PC-3 (cell line): ENCODE data around the gene EVI2A. TPM values are rescaled to one million over a fixed set of nuclear protein-coding genes. Genes with fewer than 3 reads are reported as not detected.

Experiments
- ATAC-seq: fragments of 200-7000 bp; cut with Tn5 transposase; 2 replicates; pipeline ENCODE4 v1.9.1; 2020; ENCODE audit warnings: mild to moderate bottlenecking, moderate library complexity
- BruUV-seq: library from RNA; stranded (reverse); fragments of 400-500 nt; replicated peaks from 2 replicates; lab custom pipeline; 2021; lab: Mats Ljungman, UMichigan
- CTCF ChIA-PET: fragments of 300-600 bp; sonication (Branson Sonifier 250); formaldehyde crosslinking; loops from one replicate; lab custom pipeline; 2022; ENCODE audit warnings: antibody characterized with exemption; lab: Charles Lee
- POLR2A ChIA-PET: fragments of 300-600 bp; sonication (Branson Sonifier 250); formaldehyde crosslinking; loops from one replicate; lab custom pipeline; 2022; ENCODE audit warnings: antibody characterized with exemption; ENCODE audit not compliant: unreplicated experiment; lab: Charles Lee
- DNase-seq: peaks from one replicate; pipeline ENCODE4 v3.0.0-alpha.2; 2015
- H2AFZ ChIP-seq: fragments of 300-600 bp; sonication (generic); 2 replicates; pipeline ENCODE4 v1.6.0; 2016; ENCODE audit warnings: antibody characterized with exemption, low read length
- H3F3A ChIP-seq: fragments of 300-600 bp; sonication (generic); one replicate; pipeline ENCODE4 v1.6.0; 2017; ENCODE audit warnings: antibody characterized with exemption, low read length, control low read depth, mild to moderate bottlenecking; ENCODE audit not compliant: unreplicated experiment
- H3K27ac ChIP-seq: fragments of 300-600 bp; sonication (generic); 2 replicates; pipeline ENCODE4 v1.5.1; 2016; ENCODE audit warnings: mild to moderate bottlenecking, low read length
- H3K27me3 ChIP-seq: fragments of 300-600 bp; sonication (generic); 2 replicates; pipeline ENCODE4 v1.6.1; 2016; ENCODE audit warnings: low read length, mixed read lengths
- H3K36me3 ChIP-seq: fragments of 300-600 bp; sonication (generic); 2 replicates; pipeline ENCODE4 v1.6.1; 2016; ENCODE audit warnings: low read depth, mixed run types, low read length, mixed read lengths
- H3K4me1 ChIP-seq: fragments of 300-600 bp; sonication (generic); 2 replicates; pipeline ENCODE4 v1.5.1; 2016; ENCODE audit warnings: low read length; ENCODE audit not compliant: insufficient read depth
- H3K4me2 ChIP-seq: fragments of 300-600 bp; sonication (generic); 2 replicates; pipeline ENCODE4 v1.6.0; 2016; ENCODE audit warnings: low read length
- H3K4me3 ChIP-seq: fragments of 300-600 bp; sonication (generic); 2 replicates; pipeline ENCODE4 v1.5.1; 2016; ENCODE audit warnings: mild to moderate bottlenecking, low read length, mixed read lengths
- H3K79me2 ChIP-seq: fragments of 300-600 bp; sonication (generic); 2 replicates; pipeline ENCODE4 v1.6.1; 2017; ENCODE audit warnings: low read length, mixed read lengths
- H3K9ac ChIP-seq: fragments of 300-600 bp; sonication (generic); 2 replicates; pipeline ENCODE4 v1.6.0; 2016; ENCODE audit warnings: mild to moderate bottlenecking, low read length
- H3K9me2 ChIP-seq: fragments of 300-600 bp; sonication (generic); replicated peaks from 2 replicates; pipeline ENCODE4 v1.6.1; 2016; ENCODE audit warnings: mixed run types, low read length, mixed read lengths
- H3K9me3 ChIP-seq: fragments of 300-600 bp; sonication (generic); 2 replicates; pipeline ENCODE4 v1.6.1; 2016; ENCODE audit warnings: low read length, mixed read lengths
- H4K20me1 ChIP-seq: fragments of 300-600 bp; sonication (generic); 2 replicates; pipeline ENCODE4 v1.6.1; 2016; ENCODE audit warnings: low read length, mixed read lengths
- EZH2 ChIP-seq: fragments of 300-600 bp; sonication (generic); IDR thresholded peaks from one replicate; pipeline ENCODE4 v1.6.1; 2017; ENCODE audit warnings: antibody characterized with exemption, mild to moderate bottlenecking, low read length; ENCODE audit not compliant: unreplicated experiment
- EZH2phosphoT487 ChIP-seq: fragments of 300-600 bp; sonication (generic); IDR thresholded peaks from 2 replicates; pipeline ENCODE4 v1.6.1; 2018; ENCODE audit warnings: mild to moderate bottlenecking, antibody characterized with exemption, low read length, borderline replicate concordance
- intact Hi-C: fragments of 100-400 bp; cut with micrococcal nuclease; formaldehyde crosslinking; loops from 2 replicates; pipeline ENCODE4 v1.9.0; 2023
- total RNA-seq: library from RNA; depleted of rRNA; stranded (reverse); fragments of >200 nt; gene quantifications from 2 replicates; pipeline ENCODE4 v1.2.3, GENCODE V29; 2014; rRNA removed
- TF ChIP-seq, protein P1 (sequence below): fragments of 300-600 bp; sonication (generic); conservative IDR thresholded peaks from 2 replicates; pipeline ENCODE4 v1.5.1; 2017; ENCODE audit warnings: antibody characterized with exemption, low read depth, mild to moderate bottlenecking, low read length

Gene EVI2A
- total RNA-seq, 1 experiment from 2014 or later, result not detected

DNA sequence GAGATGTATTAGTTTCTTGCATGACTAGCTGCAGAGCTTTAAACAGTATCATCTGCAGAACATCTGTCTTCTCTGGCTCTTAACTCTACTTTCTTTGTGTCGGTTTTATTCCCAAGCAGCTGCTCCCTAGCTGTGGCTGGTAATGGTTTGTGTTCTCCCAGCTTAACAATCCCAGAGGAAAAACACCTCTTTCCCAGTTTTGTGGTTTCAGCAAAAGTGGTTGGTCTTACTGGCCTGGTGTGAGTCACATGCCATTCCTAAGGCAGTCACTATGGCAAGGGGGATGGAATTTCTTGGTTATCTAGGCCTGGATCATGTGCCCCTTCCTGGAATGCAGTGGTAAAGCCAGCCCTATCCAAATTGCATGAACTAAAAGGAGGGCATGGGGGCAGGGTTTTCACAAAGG lies 51.8 kb downstream of the EVI2A start:
- peaks cover 4% of the 10 kb centered on the region for H3F3A ChIP-seq
- ATAC-seq, result peak; percentile 95
- no peak overlapping the region for H3K4me3 ChIP-seq
- BruUV-seq, result no TSS peak
- H3K9me3 ChIP-seq, result no peaks in the 10 kb centered on the region
- peak overlapping the region; percentile 53 for H3K4me2 ChIP-seq
- H3K79me2 ChIP-seq, result no peaks in the 10 kb centered on the region
- no peaks in the 10 kb centered on the region for H4K20me1 ChIP-seq
- peak; percentile 85 for DNase-seq
- CTCF ChIA-PET, result no interaction called here
- POLR2A ChIA-PET, result no interaction called here
- TF ChIP-seq EZH2phosphoT487, result no peak
- no peak for TF ChIP-seq EZH2
- TF ChIP-seq, protein P1, sequence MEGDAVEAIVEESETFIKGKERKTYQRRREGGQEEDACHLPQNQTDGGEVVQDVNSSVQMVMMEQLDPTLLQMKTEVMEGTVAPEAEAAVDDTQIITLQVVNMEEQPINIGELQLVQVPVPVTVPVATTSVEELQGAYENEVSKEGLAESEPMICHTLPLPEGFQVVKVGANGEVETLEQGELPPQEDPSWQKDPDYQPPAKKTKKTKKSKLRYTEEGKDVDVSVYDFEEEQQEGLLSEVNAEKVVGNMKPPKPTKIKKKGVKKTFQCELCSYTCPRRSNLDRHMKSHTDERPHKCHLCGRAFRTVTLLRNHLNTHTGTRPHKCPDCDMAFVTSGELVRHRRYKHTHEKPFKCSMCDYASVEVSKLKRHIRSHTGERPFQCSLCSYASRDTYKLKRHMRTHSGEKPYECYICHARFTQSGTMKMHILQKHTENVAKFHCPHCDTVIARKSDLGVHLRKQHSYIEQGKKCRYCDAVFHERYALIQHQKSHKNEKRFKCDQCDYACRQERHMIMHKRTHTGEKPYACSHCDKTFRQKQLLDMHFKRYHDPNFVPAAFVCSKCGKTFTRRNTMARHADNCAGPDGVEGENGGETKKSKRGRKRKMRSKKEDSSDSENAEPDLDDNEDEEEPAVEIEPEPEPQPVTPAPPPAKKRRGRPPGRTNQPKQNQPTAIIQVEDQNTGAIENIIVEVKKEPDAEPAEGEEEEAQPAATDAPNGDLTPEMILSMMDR, result no peak
- H3K36me3 ChIP-seq, result 0 out of 2 replicates have a peak, but pooled peaks cover 7% of the 10 kb centered on the region
- H3K27me3 ChIP-seq, result no peaks in the 10 kb centered on the region
- intact Hi-C loops, result no loop called here
- peak overlapping the region; percentile 58 for H3K27ac ChIP-seq
- H3K9ac ChIP-seq, result no peak overlapping the region
- no peak overlapping the region for H2AFZ ChIP-seq
- peaks cover 34% of the 10 kb centered on the region for H3K4me1 ChIP-seq
- no peaks in the 10 kb centered on the region for H3K9me2 ChIP-seq

DNA sequence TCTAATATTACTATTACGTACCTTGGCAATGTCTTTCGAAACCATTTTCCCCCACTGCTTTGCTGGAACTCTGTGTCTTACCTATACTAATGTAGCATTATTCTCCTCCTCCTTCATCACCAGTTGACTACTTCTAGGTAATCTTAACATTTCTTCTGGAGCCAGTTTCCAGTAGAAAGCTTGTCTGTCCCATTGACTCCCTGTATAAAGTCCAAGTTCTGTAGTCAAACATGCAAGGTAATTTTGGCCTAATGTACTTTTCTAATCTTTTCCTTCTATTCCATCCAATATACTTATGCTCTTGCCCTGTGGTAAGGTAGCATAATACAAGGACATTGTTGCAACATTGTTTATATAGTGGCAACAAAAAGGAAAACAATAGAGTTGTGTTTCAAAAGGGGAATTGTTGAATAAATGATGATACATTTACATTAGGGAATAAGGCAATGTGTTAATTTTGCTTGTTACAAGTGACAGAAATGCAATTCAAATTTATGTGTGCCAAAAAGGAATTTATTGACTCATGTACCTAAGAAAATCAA lies 52.3 kb downstream of the EVI2A start:
- DNase-seq (no peak), ATAC-seq (no peak)
- ChIA-PET POLR2A (no interaction called here), CTCF (no interaction called here)
- Histone ChIP-seq H3K4me2 (peak overlapping the region; percentile 53), H3K79me2 (no peaks in the 10 kb centered on the region), H3K4me1 (peaks cover 34% of the 10 kb centered on the region), H3K9me3 (no peaks in the 10 kb centered on the region), H3K27ac (peak overlapping the region; percentile 58), H3K36me3 (0 out of 2 replicates have a peak, but pooled peaks cover 7% of the 10 kb centered on the region), H4K20me1 (no peaks in the 10 kb centered on the region), H3K27me3 (no peaks in the 10 kb centered on the region), H3F3A (peaks cover 4% of the 10 kb centered on the region), H2AFZ (no peak overlapping the region), H3K9me2 (no peaks in the 10 kb centered on the region), H3K9ac (no peak overlapping the region), H3K4me3 (no peak overlapping the region)
- BruUV-seq, result no TSS peak
- TF ChIP-seq, protein P1, result no peak
- no peak for TF ChIP-seq EZH2phosphoT487
- TF ChIP-seq EZH2, result no peak
- intact Hi-C loops, result no loop called here

Other genes starting within 250 kb of the EVI2A start
- 16.4 and 27.4 TPM in 2 replicates for gene NF1, start 226.6 kb downstream of the EVI2A start, total RNA-seq
- gene OMG, start 24.4 kb downstream of the EVI2A start, total RNA-seq, result not detected in 2 replicates
- 0.11 TPM in 1 of 2 replicates, not detected in the other for gene EVI2B, start 7.6 kb downstream of the EVI2A start, total RNA-seq
- gene RAB11FIP4, start 70.1 kb upstream of the EVI2A start, total RNA-seq, result 4.2 and 4.5 TPM in 2 replicates